ENCODE data around the gene ZKSCAN2.

GRCh38 chr16:25269879-25270278 is 12.2 kb upstream of the ZKSCAN2 start:
- TF ChIP-seq, protein P1, sequence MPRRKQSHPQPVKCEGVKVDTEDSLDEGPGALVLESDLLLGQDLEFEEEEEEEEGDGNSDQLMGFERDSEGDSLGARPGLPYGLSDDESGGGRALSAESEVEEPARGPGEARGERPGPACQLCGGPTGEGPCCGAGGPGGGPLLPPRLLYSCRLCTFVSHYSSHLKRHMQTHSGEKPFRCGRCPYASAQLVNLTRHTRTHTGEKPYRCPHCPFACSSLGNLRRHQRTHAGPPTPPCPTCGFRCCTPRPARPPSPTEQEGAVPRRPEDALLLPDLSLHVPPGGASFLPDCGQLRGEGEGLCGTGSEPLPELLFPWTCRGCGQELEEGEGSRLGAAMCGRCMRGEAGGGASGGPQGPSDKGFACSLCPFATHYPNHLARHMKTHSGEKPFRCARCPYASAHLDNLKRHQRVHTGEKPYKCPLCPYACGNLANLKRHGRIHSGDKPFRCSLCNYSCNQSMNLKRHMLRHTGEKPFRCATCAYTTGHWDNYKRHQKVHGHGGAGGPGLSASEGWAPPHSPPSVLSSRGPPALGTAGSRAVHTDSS (tag by site-specific recombination; IDR thresholded peaks at IDR 0.05), result no peak
- TF ChIP-seq ZNF350 (tag by site-specific recombination; IDR thresholded peaks at IDR 0.05) (no peak), ZNF677 (tag by site-specific recombination; IDR thresholded peaks at IDR 0.05) (no peak), SP2 (tag by site-specific recombination; IDR thresholded peaks at IDR 0.05) (no peak), FEZF1 (tag by site-specific recombination; IDR thresholded peaks at IDR 0.05) (no peak), PRDM4 (tag by site-specific recombination; IDR thresholded peaks at IDR 0.05) (no peak), ZNF704 (tag by site-specific recombination; IDR thresholded peaks at IDR 0.05) (no peak), ZNF776 (tag by site-specific recombination; IDR thresholded peaks at IDR 0.05; ENCODE audit: borderline replicate concordance) (no peak), EGR2 (tag by site-specific recombination; IDR thresholded peaks at IDR 0.05; ENCODE audit: low read depth) (no peak), HOXA7 (CRISPR knock-in tag; IDR thresholded peaks at IDR 0.05; ENCODE audit: borderline replicate concordance) (no peak), YY1 (tag by site-specific recombination; IDR thresholded peaks at IDR 0.05) (no peak)
- TF ChIP-seq, protein P2, sequence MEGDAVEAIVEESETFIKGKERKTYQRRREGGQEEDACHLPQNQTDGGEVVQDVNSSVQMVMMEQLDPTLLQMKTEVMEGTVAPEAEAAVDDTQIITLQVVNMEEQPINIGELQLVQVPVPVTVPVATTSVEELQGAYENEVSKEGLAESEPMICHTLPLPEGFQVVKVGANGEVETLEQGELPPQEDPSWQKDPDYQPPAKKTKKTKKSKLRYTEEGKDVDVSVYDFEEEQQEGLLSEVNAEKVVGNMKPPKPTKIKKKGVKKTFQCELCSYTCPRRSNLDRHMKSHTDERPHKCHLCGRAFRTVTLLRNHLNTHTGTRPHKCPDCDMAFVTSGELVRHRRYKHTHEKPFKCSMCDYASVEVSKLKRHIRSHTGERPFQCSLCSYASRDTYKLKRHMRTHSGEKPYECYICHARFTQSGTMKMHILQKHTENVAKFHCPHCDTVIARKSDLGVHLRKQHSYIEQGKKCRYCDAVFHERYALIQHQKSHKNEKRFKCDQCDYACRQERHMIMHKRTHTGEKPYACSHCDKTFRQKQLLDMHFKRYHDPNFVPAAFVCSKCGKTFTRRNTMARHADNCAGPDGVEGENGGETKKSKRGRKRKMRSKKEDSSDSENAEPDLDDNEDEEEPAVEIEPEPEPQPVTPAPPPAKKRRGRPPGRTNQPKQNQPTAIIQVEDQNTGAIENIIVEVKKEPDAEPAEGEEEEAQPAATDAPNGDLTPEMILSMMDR (tag by site-specific recombination; IDR thresholded peaks at IDR 0.05), result no peak
- TF ChIP-seq, protein P3, sequence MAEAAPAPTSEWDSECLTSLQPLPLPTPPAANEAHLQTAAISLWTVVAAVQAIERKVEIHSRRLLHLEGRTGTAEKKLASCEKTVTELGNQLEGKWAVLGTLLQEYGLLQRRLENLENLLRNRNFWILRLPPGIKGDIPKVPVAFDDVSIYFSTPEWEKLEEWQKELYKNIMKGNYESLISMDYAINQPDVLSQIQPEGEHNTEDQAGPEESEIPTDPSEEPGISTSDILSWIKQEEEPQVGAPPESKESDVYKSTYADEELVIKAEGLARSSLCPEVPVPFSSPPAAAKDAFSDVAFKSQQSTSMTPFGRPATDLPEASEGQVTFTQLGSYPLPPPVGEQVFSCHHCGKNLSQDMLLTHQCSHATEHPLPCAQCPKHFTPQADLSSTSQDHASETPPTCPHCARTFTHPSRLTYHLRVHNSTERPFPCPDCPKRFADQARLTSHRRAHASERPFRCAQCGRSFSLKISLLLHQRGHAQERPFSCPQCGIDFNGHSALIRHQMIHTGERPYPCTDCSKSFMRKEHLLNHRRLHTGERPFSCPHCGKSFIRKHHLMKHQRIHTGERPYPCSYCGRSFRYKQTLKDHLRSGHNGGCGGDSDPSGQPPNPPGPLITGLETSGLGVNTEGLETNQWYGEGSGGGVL (tag by site-specific recombination; IDR thresholded peaks at IDR 0.05), result no peak

Data from HEK293 (cell line).